NCI-H128 (cell line): ENCODE results near the gene MGAT4B.

Experiments used
- DNase-seq: peaks from one replicate; lab custom pipeline; 2025; ENCODE audit not compliant: unreplicated experiment; lab: John Stamatoyannopoulos, UW

The MGAT4B gene

DNA sequence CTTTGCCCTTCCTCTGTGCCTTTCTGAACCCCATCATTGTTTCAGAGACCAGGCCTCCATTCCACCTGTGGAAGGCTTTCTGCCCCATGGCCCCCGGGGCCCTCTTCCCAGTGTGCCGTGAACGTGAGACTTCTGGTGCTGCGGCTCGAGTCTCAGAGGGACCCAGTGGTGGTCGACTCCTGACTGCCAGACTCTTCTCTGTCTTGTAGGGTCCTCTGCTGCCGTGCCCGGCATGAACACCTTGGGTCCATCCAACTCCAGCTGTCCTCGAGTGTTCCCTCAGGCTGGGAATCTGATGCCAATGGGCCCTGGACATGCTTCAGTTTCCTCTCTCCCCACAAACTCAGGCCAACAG lies 33.0 kb downstream of the MGAT4B start:
- no peak for DNase-seq

DNA sequence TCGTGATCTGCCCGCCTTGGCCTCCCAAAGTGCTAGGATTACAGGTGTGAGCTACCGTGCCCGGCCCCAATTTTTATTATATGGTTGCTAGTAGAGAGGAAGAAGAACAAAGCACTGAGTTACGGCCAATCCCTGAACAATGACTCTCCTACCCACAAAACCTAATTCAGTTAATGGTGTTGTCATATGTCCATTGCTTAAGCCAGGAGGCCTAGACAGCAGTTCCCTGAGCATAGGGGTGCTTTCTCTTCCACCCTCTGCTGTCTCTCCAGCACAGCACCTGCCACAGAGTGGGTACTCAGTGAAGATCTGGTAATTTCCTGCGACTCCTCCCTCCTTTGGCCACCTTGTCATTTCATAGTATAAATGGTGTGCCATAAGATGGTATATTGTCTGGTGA lies 34.3 kb downstream of the MGAT4B start:
- no peak for DNase-seq

DNA sequence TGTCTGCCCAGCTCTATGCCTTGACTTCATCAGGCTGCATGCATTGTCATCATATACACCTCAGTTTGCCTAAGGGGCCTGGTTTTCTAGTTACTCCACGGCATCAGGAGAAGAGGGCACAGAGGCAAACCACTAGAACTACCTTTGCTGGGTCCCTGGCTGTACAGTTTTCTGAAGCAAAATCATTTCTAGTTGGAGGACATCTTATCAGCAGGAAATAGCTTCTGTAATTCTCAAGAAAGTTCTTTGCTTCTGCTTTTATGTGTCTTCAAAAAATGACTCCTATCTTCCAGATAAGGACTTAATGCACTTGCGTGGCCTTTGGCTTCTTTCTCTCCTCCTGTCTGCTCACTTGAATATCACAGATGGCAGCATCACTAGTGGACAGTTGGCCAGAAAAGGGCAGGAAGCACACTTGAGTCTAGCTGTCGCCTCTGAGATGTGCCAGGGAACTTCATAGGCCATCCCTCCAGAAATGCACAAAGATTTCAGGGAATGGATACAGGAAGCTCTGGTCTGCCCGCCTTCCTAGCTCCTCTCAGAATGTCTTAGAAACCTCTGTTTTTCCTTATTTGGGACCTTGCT lies 35.3 kb downstream of the MGAT4B start:
- no peak for DNase-seq

GRCh38 chr5:179769796-179770195 lies 36.9 kb downstream of the MGAT4B start:
- DNase-seq = no peak

DNA sequence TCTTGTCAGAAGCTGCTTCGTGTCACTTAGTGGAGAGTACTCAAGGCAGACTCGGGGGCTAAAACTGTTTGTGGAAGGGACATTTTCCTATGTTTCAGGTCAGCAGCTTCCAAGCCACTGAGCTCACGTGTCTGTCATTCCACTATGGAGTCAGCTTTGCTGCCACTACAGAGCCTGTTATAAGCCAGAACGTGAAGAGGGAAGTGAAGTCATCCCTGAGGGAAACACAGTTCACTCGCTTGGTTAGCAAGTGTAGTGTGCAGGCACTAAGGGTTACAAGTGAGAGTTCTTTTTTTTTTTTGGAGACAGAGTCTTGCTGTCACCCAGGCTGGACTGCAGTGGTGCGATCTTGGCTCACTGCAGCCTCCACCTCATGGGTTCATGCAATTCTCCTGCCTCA lies 37.4 kb downstream of the MGAT4B start:
- DNase-seq = no peak

GRCh38 chr5:179768326-179769085 lies 38.2 kb downstream of the MGAT4B start:
- no peak for DNase-seq

- no peak for DNase-seq
Measured at GRCh38 chr5:179767496-179768100, 39.1 kb downstream of the MGAT4B start.

DNA sequence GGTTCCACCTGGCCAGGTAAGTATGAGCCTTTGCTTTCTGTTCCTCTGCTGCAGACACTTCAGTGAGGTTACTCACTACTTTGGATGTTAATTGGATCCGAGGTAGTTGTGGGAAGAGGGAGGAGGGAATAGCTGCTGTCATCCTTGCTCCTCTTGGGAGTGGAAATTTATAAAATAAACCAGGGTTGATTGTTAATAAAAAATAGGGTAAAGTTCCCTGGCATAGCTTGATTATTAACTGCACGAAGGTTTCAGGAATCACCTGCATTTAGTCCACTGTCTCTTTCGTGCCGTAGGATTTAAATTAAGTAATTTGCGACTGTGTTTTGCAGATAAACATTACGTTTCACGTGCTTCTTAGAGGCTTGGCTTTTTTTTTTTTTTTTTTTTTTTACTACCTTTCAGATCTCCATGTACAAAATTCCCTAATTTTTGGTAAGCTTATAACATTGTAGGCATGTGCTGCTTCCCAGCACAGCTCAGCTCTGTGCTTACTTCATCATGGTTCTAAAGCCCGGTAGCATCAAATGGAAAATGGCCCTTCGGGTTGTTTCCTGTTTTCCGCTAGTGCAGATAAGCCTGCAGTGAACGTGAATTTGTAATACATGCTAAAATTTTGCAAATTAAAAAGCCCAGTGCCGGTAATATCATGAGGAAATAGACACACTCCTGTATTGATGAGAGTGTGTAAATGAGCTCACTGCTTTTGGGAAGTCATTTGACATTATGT lies 39.8 kb downstream of the MGAT4B start:
- no peak for DNase-seq

DNA sequence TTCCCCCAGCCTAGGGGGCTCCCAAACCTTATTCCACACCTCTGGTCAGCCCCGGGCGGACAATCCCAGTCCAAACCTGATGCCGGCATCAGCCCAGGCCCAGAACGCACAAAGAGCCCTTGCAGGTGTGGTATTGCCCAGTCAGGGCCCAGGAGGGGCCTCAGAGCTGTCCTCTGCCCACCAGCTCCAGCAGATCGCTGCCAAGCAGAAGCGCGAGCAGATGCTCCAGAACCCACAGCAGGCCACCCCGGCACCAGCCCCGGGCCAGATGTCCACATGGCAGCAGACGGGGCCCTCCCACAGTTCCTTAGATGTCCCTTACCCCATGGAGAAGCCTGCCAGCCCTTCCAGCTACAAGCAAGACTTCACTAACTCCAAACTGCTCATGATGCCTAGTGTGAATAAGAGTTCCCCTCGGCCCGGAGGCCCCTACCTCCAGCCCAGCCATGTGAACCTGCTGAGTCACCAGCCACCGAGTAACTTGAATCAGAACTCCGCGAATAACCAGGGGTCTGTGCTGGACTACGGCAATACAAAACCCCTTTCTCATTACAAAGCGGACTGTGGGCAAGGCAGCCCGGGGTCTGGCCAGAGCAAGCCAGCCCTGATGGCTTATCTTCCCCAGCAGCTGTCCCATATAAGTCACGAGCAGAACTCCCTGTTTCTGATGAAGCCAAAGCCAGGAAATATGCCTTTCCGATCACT lies 40.5 kb downstream of the MGAT4B start:
- no peak for DNase-seq

DNA sequence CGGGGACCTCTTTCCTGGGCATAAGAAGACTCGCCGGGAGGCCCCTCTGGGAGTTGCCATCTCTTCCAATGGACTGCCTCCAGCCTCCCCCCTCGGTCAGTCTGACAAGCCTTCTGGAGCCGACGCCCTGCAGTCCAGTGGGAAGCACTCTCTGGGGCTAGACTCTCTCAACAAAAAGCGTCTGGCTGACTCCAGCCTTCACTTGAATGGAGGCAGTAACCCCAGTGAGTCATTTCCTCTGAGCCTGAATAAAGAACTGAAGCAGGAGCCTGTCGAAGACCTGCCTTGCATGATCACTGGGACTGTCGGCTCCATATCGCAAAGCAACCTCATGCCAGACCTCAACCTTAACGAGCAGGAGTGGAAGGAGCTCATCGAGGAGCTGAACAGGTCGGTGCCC lies 41.3 kb downstream of the MGAT4B start:
- DNase-seq = no peak

DNA sequence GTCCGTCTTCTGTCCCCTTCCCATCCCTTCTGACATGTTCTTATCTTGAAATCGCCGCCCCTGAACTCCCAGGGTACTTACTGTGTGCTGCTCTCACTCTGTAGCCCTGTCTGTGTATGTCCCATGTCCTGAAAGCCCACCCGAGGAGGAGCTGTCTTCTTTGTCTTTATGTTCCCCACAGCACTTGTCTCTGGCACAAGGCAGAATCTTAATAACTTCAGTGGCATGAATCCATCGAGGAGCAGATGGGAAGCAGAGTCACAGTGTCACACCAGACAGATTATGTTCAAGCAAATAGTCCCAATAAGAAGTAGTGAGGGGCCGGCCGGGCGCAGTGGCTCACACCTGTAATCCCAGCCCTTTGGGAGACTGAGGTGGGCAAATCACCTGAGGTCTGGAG lies 42.6 kb downstream of the MGAT4B start:
- no peak for DNase-seq

- no peak for DNase-seq
Measured at GRCh38 chr5:179763215-179763945, 43.3 kb downstream of the MGAT4B start.

DNA sequence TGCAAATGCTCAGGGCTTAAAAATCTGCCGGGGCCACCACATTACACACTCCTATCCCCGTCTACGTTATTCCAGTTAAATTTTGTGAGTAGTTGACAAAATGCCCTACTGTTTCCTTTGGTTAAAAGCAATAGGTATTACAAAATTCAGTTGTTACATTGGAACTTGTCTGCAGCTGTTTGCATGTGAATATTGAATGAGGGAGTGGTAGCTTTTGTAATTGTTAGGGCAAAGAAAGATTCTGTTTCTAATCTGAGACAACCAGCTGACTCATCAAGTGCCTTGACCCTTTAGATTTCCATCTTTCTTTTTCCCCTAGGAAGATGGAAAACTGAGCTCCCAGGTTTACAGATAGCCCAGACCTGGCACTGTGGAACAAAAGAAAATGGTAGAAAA lies 43.9 kb downstream of the MGAT4B start:
- DNase-seq = no peak

DNA sequence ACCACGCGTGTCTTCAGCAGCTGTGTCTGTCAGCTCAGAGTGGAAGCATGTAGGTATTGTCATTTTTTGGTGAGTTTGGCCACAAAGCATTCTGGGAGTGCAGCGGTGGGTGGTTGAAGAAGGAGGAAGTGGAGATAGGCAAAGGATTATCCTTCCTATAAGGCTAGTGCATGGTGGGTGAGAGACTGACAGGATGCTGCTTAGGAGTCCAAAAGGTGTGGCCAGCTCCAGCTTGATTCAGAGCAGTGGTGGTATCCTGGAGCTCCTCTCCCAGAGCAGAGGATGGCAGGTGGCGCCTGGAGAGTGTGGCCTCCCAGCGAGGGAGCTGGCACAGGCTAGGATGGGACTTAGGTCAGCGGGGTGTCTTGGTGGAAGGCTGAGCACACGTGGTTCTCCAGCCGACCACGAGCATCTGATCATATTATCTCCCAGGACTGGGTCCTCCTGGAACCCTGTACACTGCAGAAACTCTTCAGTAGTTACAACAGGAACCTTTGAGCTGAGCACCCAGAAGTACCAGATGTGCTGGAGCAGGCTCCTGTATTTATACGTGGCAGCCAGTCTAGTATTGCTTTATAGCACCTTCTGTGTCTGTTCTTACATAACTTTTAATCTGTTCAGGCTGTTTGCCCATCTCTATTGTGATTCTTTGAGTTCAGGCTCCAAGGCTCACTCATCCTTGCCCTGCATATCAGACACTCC lies 44.4 kb downstream of the MGAT4B start:
- DNase-seq = no peak

GRCh38 chr5:179759581-179760551 lies 46.8 kb downstream of the MGAT4B start:
- no peak for DNase-seq

GRCh38 chr5:179758955-179759354 lies 47.7 kb downstream of the MGAT4B start:
- no peak for DNase-seq

DNA sequence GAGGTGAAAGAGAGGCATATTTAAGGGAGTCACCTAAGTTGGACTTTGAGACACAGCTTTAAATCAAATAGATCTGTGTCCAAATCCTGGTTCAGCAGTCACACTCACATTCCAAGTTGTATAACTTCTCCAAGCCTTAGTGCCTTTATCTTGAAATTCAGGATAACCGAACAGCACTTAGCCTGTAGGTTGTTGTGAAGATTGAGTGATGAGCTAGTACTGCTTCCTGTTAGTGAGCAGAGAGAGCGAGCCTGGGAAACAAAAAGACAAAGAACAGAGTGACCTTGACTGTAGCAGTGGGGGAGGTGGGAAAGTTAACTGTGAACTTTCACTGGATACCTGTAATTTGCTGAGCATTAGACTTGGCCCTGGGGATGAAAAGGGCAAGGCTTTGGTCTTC lies 51.6 kb downstream of the MGAT4B start:
- DNase-seq = no peak

DNA sequence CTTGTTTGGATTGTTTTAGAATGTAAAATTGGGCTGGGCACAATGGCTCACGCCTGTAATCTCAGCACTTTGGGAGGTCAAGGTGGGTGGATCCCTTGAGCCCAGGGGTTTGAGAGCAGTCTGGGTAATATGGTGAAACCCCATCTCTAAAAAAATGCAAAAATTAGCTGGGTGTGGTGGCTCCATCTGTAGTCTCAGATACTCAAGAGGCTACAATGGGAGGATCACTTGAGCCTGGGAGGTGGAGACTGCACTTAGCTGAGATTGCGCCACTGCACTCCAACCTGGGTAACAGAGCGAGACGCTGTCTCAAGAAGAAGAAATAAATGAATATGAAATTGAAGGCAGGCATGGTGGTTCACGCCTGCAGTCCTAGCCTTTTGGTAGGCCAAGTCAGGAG lies 52.7 kb downstream of the MGAT4B start:
- no peak for DNase-seq
